OCI-M1 (cell line): ENCODE measurements around the gene ANTXR1.
"Not testable (repeated sequence)": the region's sequence is repeated elsewhere in the genome, so short reads cannot be mapped to it uniquely, and the experiment has no call there.

ENCODE experiments used
- DNase-seq: peaks from one replicate; lab custom pipeline; 2025; lab: John Stamatoyannopoulos, UW

The ANTXR1 gene

DNA sequence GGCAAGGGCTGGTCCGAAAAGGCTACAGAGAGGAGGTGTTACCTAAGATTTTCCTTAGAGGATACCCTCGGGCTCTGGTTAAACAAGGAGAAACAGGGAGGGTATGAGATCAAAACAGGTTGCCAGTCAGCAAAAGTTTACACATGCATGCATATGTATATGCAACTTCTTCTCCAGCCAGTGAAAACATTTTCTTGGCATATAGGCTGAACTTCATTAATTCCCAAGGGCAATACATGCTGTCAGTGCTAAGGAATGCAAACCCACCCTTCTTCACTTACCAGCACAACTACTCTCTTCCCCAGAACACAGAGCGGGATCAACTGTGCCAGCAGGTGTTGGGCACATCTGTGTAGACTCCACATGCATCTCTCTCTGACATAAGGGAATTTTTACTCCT is 198.1 kb downstream of the ANTXR1 start:
- DNase-seq, result no peak

DNA sequence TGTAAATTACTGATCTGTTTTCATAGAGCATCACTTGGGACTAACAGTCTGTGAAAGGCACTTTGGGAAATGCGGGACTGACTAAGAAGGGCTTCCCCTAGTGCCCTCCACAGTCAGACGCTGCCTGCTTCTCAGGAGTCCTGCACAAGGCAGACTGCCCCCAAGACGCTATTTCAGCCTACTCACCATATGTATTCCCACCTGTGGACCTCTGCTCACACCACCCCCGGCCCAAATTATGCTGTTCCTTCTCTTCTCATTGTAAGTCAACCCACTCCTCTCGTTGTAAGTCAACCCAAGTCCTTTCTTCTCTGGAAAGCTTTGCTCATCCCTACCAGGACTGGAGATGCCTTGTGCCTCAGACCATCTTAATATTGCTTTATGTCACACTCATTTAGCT is 198.7 kb downstream of the ANTXR1 start:
- no peak for DNase-seq

GRCh38 chr2:69212238-69213028 is 199.5 kb downstream of the ANTXR1 start:
- no peak for DNase-seq

GRCh38 chr2:69213201-69213600 is 200.2 kb downstream of the ANTXR1 start:
- DNase-seq, result no peak

GRCh38 chr2:69213782-69214181 is 200.8 kb downstream of the ANTXR1 start:
- no peak for DNase-seq

- no peak for DNase-seq
Observed at GRCh38 chr2:69214898-69215297, 201.9 kb downstream of the ANTXR1 start.

GRCh38 chr2:69216535-69217332 is 203.8 kb downstream of the ANTXR1 start:
- no peak for DNase-seq

GRCh38 chr2:69217333-69218080 is 204.5 kb downstream of the ANTXR1 start:
- DNase-seq, result no peak

DNA sequence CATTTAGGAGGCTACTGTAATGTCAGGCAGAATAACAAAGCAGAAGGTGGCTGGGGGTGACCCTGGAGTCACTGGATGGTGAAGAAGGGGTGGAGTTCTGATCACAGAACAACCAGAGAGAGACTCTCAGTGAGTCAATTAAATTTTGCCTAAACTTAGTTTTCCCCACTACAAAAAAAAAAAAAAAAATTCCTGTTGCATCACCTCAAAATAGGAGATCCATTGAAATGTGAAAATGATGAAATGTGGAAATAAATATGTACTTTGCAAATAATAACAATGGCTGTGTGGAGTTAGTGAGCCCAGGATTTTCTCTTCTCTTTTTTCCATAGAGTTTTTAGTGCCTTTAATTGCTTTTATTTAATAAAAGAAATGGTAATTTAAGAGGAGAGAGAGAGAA is 208.5 kb downstream of the ANTXR1 start:
- DNase-seq, result no peak

GRCh38 chr2:69221960-69222751 is 209.2 kb downstream of the ANTXR1 start:
- DNase-seq, result no peak

DNA sequence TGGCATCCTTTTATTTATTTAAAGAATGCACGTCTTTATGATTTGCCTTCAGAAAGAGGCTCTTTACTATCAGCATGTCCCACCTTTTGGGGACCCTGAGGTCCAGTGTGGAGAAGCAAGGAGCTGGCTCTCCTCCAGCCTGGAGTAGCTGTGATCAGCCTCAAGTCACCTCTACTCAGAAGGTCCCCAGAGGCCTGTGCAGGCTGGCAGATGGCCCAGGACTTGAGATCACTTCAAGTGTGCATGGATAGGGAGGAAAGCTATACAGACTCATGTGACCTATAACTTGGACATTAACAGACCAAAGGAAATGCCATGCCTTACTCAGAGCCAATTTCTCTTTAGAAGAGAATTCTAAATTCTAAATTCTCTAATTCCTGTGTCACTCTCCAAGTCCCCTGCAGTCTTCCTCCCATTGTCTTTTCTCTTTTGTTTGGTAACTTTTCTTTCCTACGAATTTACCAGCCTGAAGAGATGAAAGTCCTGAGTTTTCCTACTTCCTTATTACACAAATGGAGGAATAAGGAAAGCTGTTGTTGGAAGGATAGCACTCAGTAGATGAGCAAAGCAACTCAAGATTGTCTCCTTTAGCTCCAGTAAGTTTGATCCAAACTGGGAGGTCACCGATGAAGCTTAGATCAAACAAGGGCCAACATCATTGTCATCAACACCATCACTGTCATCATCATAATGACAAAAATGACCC is 210.1 kb downstream of the ANTXR1 start:
- DNase-seq, result no peak

- no peak for DNase-seq
Observed at GRCh38 chr2:69223759-69224511, 211.0 kb downstream of the ANTXR1 start.

DNA sequence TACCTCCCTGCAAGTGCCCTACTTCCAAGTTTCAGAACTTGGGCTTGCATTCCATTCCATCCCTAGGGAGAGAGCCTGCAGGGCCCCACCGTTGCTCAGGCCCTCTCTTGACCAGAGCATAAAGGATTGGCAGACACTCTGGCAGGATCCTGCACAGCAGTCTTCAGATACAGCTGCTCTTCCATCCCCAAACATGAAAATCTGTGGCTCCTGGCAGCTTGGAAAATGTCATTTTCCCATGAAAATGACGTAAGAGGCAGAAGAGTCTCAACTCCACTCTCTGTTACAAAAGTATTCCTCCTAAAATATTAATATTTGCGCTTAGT is 211.5 kb downstream of the ANTXR1 start:
- no peak for DNase-seq

DNA sequence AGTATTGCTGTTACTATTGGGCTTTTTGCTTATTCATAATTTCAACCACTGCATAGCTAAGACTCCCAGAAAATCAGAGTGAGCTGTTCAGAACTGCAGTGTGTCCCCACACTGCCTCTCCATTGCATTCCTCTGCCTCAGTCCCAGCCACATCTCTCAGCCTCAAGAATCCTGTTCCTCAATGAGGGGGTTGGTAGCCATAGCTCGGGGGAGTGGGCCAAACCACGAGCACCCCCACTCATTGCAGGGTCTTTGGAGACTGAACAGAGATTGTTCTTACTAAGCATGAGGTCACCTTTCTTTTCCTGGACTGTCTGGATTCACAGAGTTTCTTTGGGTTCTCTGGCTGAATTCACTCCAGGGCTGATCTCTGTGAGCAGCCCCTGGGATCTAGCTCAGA is 213.0 kb downstream of the ANTXR1 start:
- no peak for DNase-seq

DNA sequence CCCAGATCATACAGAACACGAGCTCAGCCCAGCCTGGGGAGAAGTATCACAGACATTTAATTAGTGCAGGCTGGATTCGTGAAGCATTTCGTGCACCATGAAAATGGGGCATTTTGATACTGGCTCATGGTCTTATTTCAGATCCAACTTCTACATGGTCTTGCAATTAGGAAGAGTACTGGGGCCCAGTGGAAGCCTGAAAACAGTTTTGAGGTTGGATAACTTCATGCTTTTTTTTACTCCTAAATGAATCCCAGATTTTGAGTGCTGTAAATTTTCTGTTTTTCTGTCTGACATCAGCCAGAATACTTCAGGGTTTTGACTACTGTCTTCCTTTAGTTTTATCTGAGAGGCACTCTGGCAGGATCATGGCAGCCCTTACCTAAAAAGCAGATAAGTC is 213.9 kb downstream of the ANTXR1 start:
- no peak for DNase-seq

DNA sequence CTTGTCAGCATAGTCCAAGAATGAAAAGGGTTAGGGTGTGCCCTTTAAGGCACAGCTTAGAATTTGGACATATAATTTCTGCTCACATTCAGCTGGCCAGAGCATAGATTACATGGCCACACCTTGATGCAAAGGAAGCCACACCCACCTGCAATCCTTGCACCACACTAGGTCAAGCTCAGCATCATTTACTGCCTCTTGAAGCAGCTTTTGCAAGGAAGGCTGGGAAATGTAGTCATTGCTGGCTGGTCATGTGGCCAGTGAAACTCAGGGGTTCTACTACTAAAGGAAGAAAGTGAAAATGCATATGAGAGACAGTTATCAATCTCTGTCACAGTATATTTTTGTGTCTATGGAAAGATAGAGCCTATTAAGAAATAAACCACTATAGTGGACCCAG is 214.7 kb downstream of the ANTXR1 start:
- DNase-seq, result no peak

DNA sequence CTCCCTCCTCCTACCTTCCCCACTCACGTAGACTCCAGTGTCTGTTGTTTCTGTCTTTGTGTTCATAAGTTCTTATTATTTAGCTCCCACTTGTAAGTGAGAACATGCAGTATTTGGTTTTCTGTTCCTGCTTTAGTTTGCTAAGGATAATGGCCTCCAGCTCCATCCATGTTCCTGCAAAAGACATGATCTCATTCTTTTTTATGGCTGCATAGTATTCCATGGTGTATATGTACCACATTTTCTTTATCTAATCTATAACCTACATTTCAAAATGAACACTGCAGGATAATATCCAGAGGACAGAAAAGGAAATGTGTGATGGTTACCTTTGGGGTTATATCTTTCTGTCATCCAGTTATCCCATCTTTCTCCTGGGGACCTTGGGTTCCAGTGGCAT is 218.0 kb downstream of the ANTXR1 start:
- DNase-seq, result not testable (repeated sequence)

DNA sequence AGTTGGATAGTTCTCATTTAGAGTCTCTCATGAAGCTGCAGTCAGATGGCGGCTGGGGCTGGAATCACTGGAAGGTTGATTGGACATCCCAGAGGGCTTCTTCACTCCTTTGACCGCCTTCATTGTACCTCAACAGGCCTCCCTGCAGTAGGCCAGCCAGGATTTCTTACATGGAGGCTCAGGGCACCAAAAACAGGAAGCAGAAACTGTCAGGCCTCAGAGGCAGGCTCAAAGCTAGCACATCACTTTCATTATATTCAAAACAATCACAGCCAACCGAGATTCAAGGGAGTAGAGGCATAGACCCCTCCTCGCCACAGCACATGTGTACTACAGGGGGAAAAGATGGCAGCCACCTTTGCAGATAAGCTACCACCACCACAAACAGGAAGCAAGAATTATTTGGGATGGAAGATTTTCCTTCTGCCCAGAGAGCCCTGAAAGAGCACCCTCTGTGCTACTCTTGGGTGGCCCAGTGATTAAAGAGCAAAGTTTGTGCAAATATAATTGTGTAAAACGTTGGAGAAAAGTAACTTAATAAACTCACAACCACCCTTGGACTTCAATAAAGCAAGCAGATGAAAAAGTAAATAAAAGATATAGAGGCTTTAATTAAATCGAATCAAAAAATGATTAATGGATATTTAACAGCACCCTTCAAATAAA is 218.8 kb downstream of the ANTXR1 start:
- DNase-seq, result no peak

DNA sequence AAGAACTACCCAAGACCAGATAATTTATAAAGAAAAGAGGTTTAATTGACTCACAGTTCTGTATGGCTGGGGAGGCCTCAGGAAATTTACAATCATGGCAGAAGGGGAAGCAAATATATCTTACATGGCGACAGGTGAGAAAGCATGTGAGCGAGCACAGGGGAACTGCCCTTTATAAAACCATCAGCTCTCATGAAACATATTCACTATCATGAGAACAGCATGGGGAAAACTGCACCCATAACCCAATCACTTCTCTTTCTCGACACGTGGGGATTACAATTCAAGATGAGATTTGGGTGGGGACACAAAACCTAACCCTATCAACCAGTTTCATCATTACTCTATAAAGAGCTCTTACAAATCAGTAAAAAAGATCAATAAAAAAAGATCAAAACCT is 222.9 kb downstream of the ANTXR1 start:
- DNase-seq, result not testable (repeated sequence)

- no peak for DNase-seq
Observed at GRCh38 chr2:69237070-69237670, 224.2 kb downstream of the ANTXR1 start.
